Right cardiac atrium (tissue), 5 donors: ENCODE measurements around the gene CDKAL1. TPM values are rescaled to one million over a fixed set of nuclear protein-coding genes. Genes with fewer than 3 reads are reported as not detected.

Source experiments
- ATAC-seq, 2 donors: fragments of 200-7000 bp; cut with Tn5 transposase; one replicate each; pipeline versions ENCODE4 v1.8.0 to v1.9.1; 2020; ENCODE audit warnings: moderate library complexity in 2 of 2, mild to moderate bottlenecking in 1 of 2
- DNase-seq, 3 donors: peaks; one replicate each; pipeline ENCODE4 v3.0.0-alpha.2; 2020
- H3K27ac ChIP-seq: one replicate; pipeline ENCODE4 v1.5.1; 2013; ENCODE audit warnings: mild to moderate bottlenecking, low read length, control low read depth, moderate library complexity
- H3K27me3 ChIP-seq: one replicate; pipeline ENCODE4 v1.6.1; 2013; ENCODE audit not compliant: control insufficient read depth, insufficient read depth
- H3K4me1 ChIP-seq: one replicate; pipeline ENCODE4 v1.6.1; 2013; ENCODE audit warnings: low read length; ENCODE audit not compliant: control insufficient read depth, insufficient read depth
- H3K4me3 ChIP-seq: one replicate; pipeline ENCODE4 v1.5.1; 2013; ENCODE audit warnings: low read length, control low read depth
- H3K9me3 ChIP-seq: one replicate; pipeline ENCODE4 v1.6.1; 2013; ENCODE audit warnings: low read length; ENCODE audit not compliant: control insufficient read depth
- WGBS: extraction: QIAGEN DNeasy Blood & Tissue Kit; methylation state at CpG from one replicate; pipeline ENCODE4 v1.1.7; 2013; 5-methylcytosine and 5-hydroxymethylcytosine counted together
- intact Hi-C, 4 donors: fragments of 100-400 bp; cut with DNase I; formaldehyde crosslinking; loops; one replicate each; pipeline versions ENCODE4 v1.11.0 to v1.14.0; 2022 to 2023
- polyA plus RNA-seq: library from polyadenylated mRNA; stranded (reverse); fragments of 200-250 nt; gene quantifications from one replicate; pipeline ENCODE4 v1.2.3, GENCODE V29; 2013
- total RNA-seq, 4 donors: library from RNA; stranded (reverse); fragmentation: NEBNext Ultra II Directional; extraction: Animal tissue kit (Norgen Biotek cat#: 25700); gene quantifications; one replicate each; pipeline ENCODE4 v1.2.1, GENCODE V29; 2021
- donor health status: healthy with polysubstance abuse.
- donor health status: DM: no; HTN: yes; CAD: no.
- donor health status: DM: no; HTN: no; CAD: no.
- donor health status: DM: no; HTN: yes; CAD: no; lungs with severe emphysema.
- donor health status: DM: yes; HTN: yes; CAD: no.

Gene CDKAL1
- total and polyA plus RNA-seq, 5 donors: 3.6 to 11.5 (median 10.8) TPM

DNA sequence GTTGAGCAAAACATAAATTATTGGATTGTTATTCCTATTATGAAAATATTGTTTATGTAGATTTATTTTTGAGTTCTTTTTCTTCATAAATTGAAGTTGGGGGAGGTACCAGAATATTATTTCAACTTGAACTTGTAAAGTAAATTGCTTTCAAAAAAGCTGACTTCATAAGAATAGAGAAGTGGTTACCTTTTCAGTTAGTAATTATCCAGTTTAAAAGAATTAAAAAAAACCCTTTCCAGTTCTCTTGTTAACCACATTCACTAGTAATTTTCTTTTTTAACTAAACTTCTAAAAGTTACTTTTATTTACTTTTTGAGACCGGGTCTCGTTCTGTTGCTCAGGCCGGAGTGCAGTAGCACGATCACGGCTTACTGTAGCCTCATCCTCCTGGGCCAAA, 124.3 kb downstream of the CDKAL1 start:
- Histone ChIP-seq H3K9me3 (no peaks in the 10 kb centered on the region), H3K4me1 (peaks cover 1% of the 10 kb centered on the region), H3K27me3 (no peaks in the 10 kb centered on the region), H3K4me3 (no peak overlapping the region), H3K27ac (no peak overlapping the region)
- DNase-seq: no peak
- no peak for ATAC-seq
- 97% methylated on average over 5 of the region's 5 CpGs for WGBS
- intact Hi-C loops: no loop called here

DNA sequence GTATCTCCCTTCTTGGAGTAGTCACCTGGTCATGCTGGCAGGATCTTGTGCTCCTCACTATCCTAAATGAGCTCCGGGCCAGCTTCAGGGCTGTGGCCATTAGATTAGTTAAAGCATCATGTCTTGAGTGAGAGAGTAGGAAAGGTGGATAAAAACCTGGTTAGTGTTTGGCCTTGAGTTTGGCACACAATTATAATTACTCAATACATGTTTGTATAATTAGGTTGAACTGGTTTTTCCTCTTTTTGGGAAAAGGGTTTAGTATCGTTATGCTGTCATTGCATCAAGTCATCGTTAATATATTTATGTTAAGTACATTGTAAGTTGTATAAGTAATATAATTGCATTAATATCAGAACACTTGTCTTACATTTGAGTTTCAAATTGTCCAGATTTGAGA, 126.3 kb downstream of the CDKAL1 start:
- intact Hi-C loops: no loop called here

DNA sequence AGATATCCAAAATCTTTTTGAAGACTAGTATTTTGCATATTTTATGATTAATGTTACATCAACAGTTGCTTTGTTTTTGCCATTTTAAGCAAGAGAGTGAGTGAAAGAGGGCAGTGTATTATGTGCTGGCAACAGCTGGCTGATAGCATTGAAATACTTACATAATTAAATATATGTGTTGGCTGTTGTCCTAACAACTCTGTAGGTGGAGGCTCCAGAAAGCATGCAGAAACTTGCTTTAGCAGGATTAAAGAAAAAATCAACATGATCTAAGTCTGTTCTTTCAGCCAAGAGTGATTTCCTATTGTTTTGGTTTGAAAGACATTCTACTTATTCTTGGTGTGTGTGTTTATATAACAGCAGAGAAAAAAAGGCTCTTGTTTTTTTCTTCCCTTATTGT, 127.5 kb downstream of the CDKAL1 start:
- Histone ChIP-seq H3K4me1 (peaks cover 1% of the 10 kb centered on the region), H3K9me3 (no peaks in the 10 kb centered on the region), H3K27me3 (no peaks in the 10 kb centered on the region), H3K4me3 (no peak overlapping the region), H3K27ac (no peak overlapping the region)
- DNase-seq (no peak), ATAC-seq (no peak)
- intact Hi-C loops: no loop called here

More for the DNA sequence above, 126.3 kb downstream of the CDKAL1 start:
- no peak overlapping the region for H3K4me3 ChIP-seq
- no peak overlapping the region for H3K27ac ChIP-seq
- 94% methylated on average over 3 of the region's 3 CpGs for WGBS
- H3K4me1 ChIP-seq: peaks cover 1% of the 10 kb centered on the region
- H3K9me3 ChIP-seq: no peaks in the 10 kb centered on the region
- H3K27me3 ChIP-seq: no peaks in the 10 kb centered on the region
- no peak for ATAC-seq
- DNase-seq: no peak

DNA sequence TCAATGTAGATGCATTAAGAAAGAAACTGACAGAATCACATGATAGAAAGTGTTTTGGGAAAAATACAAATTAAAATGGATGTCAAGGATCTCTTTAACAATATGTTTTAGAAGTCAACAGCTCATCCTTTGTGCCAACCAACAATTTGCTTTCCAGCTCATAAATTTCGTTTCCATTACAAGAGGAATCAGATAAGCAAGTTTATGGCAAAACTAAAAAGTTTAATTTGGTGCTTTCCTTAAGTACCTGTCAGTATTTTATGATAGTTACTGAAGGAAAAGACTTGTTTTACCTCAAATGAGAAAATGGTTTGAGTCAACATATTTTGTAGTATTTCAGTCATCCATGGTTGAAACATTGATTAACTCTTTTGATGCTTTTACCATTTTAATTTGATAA, 130.0 kb downstream of the CDKAL1 start:
- Histone ChIP-seq H3K9me3 (no peaks in the 10 kb centered on the region), H3K27ac (no peak overlapping the region), H3K27me3 (no peaks in the 10 kb centered on the region), H3K4me3 (no peak overlapping the region), H3K4me1 (peaks cover 1% of the 10 kb centered on the region)
- DNase-seq: no peak
- 91% methylated on average over 1 of the region's 1 CpG for WGBS
- intact Hi-C loops: no loop called here
- no peak for ATAC-seq

DNA sequence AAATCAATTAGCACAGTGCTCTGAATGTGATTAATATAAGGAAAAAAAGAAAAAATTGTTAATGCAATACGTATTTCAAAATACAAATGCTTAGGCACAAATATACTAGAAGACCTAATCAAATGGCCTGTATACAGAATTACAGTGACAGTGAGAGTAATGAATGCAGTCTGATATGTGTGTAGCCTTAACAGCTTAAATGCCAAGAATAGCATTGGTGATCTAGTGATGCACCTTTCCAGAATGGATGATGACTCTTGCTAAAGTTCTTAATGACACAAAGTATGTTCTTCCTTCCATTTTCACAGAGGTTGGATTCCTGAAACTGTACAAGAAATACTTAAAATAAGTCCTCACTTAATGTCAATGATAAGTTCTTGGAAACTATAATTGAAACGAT, 131.0 kb downstream of the CDKAL1 start:
- Histone ChIP-seq H3K27me3 (no peaks in the 10 kb centered on the region), H3K9me3 (no peaks in the 10 kb centered on the region), H3K4me1 (peaks cover 1% of the 10 kb centered on the region), H3K27ac (no peak overlapping the region), H3K4me3 (no peak overlapping the region)
- 93% methylated on average over 2 of the region's 2 CpGs for WGBS
- ATAC-seq (no peak), DNase-seq (no peak)
- intact Hi-C loops: no loop called here

DNA sequence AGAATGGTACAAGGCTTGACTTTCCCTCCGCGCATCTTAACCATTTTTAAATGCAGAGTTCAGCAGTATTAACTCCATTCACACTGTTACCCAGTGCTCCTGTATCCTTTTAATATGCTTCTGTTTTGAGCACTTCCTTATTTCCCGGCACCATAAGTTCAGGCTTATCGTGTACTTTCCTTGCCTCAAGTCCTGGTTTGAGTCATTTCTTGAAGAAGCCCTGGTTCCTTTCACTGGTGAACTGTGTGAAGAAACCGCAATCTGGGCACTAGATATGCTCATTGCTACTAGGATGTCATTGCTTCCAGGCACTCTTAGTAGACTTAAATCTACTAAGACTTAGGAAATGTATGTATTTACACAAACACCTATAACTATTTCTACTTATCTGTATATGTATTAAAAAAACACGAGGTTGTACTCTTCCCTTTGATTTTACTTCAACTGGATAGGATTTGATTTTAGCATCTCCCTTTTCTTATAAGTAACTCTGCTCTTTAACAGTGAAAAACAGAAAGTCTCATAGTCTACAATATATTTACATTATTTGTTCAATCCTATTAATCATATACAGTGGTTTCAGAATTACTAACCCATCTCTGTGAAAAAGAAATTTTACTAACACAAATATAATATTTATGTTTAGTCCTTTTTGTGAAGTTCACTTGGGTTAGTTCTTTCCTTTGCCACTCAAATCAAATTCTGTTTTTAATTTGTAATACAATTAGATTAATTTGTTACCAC, 135.5 kb downstream of the CDKAL1 start:
- H3K27me3 ChIP-seq: no peaks in the 10 kb centered on the region

DNA sequence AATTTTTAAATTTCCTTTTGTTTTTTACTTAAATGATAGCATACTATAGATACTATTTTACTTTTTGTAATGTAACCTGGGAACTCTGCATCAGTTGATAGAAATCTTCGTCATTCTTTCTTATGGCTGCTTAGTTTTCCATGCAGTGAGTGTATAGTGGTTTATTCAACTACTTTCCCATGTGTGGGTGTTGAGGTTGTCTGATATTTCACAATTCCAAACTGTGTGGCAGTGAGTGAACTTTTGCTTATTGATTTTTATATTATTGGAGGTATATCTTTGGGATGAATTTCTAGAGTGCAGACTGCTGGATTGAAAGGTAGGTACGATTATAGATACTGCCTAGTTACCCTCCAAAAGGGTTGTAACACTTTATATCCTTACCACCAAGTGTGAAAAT, 136.5 kb downstream of the CDKAL1 start:
- WGBS: 98% methylated on average over 2 of the region's 2 CpGs
- Histone ChIP-seq H3K27ac (no peak overlapping the region), H3K27me3 (no peaks in the 10 kb centered on the region), H3K4me3 (no peak overlapping the region), H3K4me1 (no peaks in the 10 kb centered on the region), H3K9me3 (no peaks in the 10 kb centered on the region)
- intact Hi-C loops: no loop called here
- no peak for ATAC-seq
- no peak for DNase-seq

More for the DNA sequence above, 135.5 kb downstream of the CDKAL1 start:
- no peak overlapping the region for H3K4me3 ChIP-seq
- H3K27ac ChIP-seq: no peak overlapping the region
- no peaks in the 10 kb centered on the region for H3K4me1 ChIP-seq
- DNase-seq (no peak), ATAC-seq (no peak)
- 89% methylated on average over 6 of the region's 6 CpGs for WGBS
- H3K9me3 ChIP-seq: no peaks in the 10 kb centered on the region
- intact Hi-C loops: no loop called here

DNA sequence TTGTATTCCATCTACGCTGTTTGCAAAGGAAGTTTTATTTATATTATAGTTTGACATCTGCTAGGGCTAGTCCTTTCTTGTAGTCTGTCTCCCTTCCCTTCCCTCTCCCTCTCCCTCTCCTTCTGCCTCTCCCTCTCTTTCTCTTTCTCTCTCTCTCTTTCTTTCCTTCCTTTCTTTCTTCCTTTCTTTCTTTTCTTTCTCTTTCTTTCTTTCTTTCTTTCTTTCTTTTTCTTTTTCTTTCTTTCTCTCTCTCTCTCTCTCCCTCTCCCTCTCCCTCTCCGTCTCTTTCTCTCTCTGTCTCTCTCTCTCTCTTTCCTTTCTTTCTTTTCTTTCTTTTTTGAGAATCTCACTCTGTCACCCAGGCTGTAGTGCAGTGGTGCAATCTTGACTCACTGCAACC, 137.8 kb downstream of the CDKAL1 start:
- Histone ChIP-seq H3K9me3 (no peaks in the 10 kb centered on the region), H3K4me3 (no peak overlapping the region), H3K27ac (no peak overlapping the region), H3K27me3 (no peaks in the 10 kb centered on the region), H3K4me1 (no peaks in the 10 kb centered on the region)
- ATAC-seq (no peak), DNase-seq (no peak)
- intact Hi-C loops: no loop called here
- WGBS: 98% methylated on average over 2 of the region's 2 CpGs

DNA sequence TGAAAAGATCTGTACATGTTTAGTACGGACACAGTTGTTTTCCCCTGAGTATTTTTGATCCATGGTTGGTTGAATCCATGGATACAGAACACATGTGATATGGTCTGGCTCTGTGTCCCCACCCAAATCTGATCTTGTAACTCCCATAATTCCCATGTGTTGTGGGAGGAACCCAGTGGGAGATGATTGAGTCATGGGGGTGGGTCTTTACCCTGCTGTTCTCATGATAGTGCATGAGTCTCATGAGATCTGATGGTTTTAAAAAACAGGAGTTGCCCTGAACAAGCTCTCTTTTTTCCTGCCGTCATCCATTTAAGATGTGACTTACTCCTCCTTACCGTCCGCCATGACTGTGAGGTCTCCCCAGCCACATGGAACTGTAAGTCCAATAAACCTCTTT, 139.2 kb downstream of the CDKAL1 start:
- ATAC-seq (no peak), DNase-seq (no peak)
- 96% methylated on average over 4 of the region's 4 CpGs for WGBS
- H3K4me1 ChIP-seq: no peaks in the 10 kb centered on the region
- no peak overlapping the region for H3K27ac ChIP-seq
- intact Hi-C loops: no loop called here
- H3K27me3 ChIP-seq: no peaks in the 10 kb centered on the region
- no peaks in the 10 kb centered on the region for H3K9me3 ChIP-seq
- H3K4me3 ChIP-seq: no peak overlapping the region

DNA sequence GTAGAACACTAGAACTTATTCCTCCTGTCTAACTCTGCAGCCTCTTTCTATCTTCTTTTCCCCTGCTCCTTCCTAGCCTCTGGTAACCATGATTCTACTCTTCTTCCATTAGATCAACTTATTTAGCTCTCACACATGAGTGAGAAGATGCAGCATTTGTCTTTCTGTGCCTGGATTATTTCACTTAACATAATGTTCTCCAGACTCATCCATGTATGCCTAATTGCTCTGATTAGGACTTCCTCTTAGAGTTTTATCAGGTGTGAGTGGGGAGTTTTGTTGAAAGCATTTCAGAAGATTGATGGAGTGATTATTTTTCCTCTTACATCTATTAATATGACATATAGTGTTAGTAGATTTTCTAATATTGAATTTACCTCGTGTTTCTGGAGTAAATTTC, 140.4 kb downstream of the CDKAL1 start:
- Histone ChIP-seq H3K9me3 (no peaks in the 10 kb centered on the region), H3K27ac (no peak overlapping the region), H3K27me3 (no peaks in the 10 kb centered on the region), H3K4me3 (no peak overlapping the region), H3K4me1 (no peaks in the 10 kb centered on the region)
- ATAC-seq: no peak
- DNase-seq: no peak
- intact Hi-C loops: no loop called here
- WGBS: 41% methylated on average over 1 of the region's 1 CpG

DNA sequence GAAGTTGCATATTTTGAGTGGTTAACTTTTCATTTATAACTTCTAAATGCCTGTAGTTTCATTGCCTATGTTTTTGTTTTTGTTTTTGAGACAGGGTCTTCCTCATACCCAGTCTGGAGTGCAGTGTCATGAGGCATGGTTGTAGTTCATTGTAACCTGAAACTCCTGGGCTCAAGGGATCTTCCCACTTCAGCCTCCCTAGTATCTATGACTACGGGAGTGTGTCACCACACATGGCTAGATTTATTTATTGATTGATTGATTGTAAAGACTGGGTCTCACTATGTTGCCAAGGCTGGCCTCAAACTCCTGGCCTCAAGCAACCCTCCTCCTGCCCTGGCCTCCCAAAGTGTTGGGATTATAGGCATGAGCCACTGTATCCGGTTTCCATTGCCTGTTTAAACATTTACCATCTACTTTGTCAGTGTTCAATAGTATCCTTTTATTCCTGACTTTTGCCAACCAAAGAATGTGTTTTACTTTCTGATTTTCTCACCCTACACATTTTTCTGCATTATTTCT, 144.6 kb downstream of the CDKAL1 start:
- intact Hi-C loops: no loop called here
- ATAC-seq (no peak), DNase-seq (no peak)
- Histone ChIP-seq H3K27ac (no peak overlapping the region), H3K4me3 (no peak overlapping the region), H3K4me1 (no peaks in the 10 kb centered on the region), H3K27me3 (no peaks in the 10 kb centered on the region), H3K9me3 (no peaks in the 10 kb centered on the region)
- over 99% methylated on average over 2 of the region's 2 CpGs for WGBS

DNA sequence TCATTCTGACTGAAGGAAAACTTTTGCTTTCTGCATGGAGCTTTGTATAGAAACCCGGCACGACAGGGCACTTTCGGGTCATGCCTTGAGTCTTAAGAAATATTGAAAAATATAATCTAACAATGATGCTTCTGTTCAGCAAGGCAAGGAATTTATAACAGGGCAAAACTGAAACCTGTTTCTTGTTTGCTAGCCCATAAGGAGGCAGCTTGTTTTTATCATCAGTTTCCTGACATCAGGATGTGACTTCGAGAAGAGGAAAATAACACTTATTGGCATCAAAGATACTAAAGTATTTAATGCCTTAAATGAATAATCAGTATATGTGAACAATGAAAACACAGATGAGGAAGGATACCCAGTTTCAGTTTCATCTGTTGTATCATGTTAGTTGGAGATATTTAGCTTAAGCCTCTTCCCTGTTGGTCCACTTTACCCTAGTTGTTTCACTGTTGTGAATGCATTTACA, 146.5 kb downstream of the CDKAL1 start:
- Histone ChIP-seq H3K27ac (no peak overlapping the region), H3K4me3 (no peak overlapping the region), H3K27me3 (no peaks in the 10 kb centered on the region), H3K4me1 (no peaks in the 10 kb centered on the region), H3K9me3 (no peaks in the 10 kb centered on the region)
- 28% methylated on average over 4 of the region's 4 CpGs for WGBS
- ATAC-seq (no peak), DNase-seq (no peak)
- intact Hi-C loops: no loop called here
